SK-N-SH treated with all-trans-retinoic acid at 6 μM for 48 hours (cell line): ENCODE data around the gene AKAP6.

Experiments used
- PPARA ChIP-seq: fragments of 250-450 bp; sonication (Bioruptor Pico); IDR thresholded peaks from 2 replicates; pipeline ENCODE4 v1.5.0; 2020; ENCODE audit warnings: mild to moderate bottlenecking, borderline replicate concordance
- TCF4 ChIP-seq: fragments of 250-450 bp; sonication (Bioruptor Pico); IDR thresholded peaks from 2 replicates; pipeline ENCODE4 v1.8.0; 2021; ENCODE audit warnings: mild to moderate bottlenecking, moderate library complexity, borderline replicate concordance
- TOX ChIP-seq: fragments of 250-450 bp; sonication (Bioruptor Pico); IDR thresholded peaks from 2 replicates; pipeline ENCODE4 v1.8.0; 2021; ENCODE audit warnings: mild to moderate bottlenecking, moderate library complexity, borderline replicate concordance
- TF ChIP-seq, protein P1 (sequence below): fragments of 250-450 bp; sonication (Bioruptor Pico); IDR thresholded peaks from 2 replicates; pipeline ENCODE4 v1.5.1; 2020; ENCODE audit warnings: low read depth, mild to moderate bottlenecking, moderate library complexity

DNA sequence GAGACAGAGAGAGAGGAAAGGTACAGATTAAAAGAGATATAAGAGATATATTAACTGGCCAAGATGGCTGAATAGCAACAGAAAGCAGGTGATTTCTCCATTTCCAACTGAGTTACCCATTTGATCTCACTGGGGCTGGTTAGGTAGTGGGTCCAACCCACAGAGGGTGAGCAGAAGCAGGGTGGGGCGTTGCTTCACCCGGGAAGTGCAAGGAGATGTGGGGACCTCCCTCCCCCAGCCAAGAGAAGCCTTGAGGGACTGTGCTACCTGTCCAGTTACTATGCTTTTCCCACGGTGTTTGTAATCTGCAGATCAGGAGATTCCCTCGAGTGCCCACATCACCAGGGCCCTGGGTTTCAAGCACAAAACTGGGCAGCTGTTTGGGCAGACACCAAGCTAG, 131.2 kb downstream of the AKAP6 start:
- TF ChIP-seq TCF4 (CRISPR knock-in tag) (no peak), PPARA (CRISPR knock-in tag) (no peak), TOX (CRISPR knock-in tag) (no peak)
- TF ChIP-seq, protein P1, sequence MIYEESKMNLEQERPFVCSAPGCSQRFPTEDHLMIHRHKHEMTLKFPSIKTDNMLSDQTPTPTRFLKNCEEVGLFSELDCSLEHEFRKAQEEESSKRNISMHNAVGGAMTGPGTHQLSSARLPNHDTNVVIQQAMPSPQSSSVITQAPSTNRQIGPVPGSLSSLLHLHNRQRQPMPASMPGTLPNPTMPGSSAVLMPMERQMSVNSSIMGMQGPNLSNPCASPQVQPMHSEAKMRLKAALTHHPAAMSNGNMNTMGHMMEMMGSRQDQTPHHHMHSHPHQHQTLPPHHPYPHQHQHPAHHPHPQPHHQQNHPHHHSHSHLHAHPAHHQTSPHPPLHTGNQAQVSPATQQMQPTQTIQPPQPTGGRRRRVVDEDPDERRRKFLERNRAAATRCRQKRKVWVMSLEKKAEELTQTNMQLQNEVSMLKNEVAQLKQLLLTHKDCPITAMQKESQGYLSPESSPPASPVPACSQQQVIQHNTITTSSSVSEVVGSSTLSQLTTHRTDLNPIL (CRISPR knock-in tag) = no peak
